Stimulated activated CD8-positive, alpha-beta memory T cell treated with anti-CD3 and anti-CD28 coated beads, Interleukin-15, amount 100 ng/mL, for 1 hour (primary cell): ENCODE measurements around the gene CD53.
A peak's percentile ranks its signal among the peaks of the same experiment; 100 is the strongest.
"Not testable (repeated sequence)": the region's sequence is repeated elsewhere in the genome, so short reads cannot be mapped to it uniquely, and the experiment has no call there.

Source experiments
- DNase-seq: peaks from one replicate; pipeline ENCODE4 v3.0.0-alpha.2; 2020; ENCODE audit warnings: low read depth

CD53 gene

GRCh38 chr1:110872745-110873720 lies at the start of gene CD53:
TSS of gene CD53 (plus strand) at chr1:110873148. CDS start at chr1:110891409, 18,261 bp downstream.
- DNase-seq: no peak

GRCh38 chr1:110824192-110824591 lies 48.8 kb upstream of the CD53 start:
- DNase-seq: no peak

GRCh38 chr1:110829955-110830553 lies 42.9 kb upstream of the CD53 start:
- DNase-seq: peak; percentile 2

- DNase-seq: not testable (repeated sequence)
Measured at GRCh38 chr1:110833779-110834178, 39.2 kb upstream of the CD53 start.

- no peak for DNase-seq
Measured at GRCh38 chr1:110846861-110847260, 26.1 kb upstream of the CD53 start.

GRCh38 chr1:110850145-110850544 lies 22.8 kb upstream of the CD53 start:
- DNase-seq: no peak

GRCh38 chr1:110850627-110851026 lies 22.3 kb upstream of the CD53 start:
- DNase-seq: no peak

GRCh38 chr1:110853135-110853534 lies 19.8 kb upstream of the CD53 start:
- DNase-seq: no peak

GRCh38 chr1:110856410-110856809 lies 16.5 kb upstream of the CD53 start:
- no peak for DNase-seq

- no peak for DNase-seq
Measured at GRCh38 chr1:110857964-110858948, 14.7 kb upstream of the CD53 start.

- no peak for DNase-seq
Measured at GRCh38 chr1:110859062-110859461, 13.9 kb upstream of the CD53 start.

GRCh38 chr1:110860174-110860573 lies 12.8 kb upstream of the CD53 start:
- no peak for DNase-seq

GRCh38 chr1:110860620-110861019 lies 12.3 kb upstream of the CD53 start:
- DNase-seq: not testable (repeated sequence)

- DNase-seq: not testable (repeated sequence)
Measured at GRCh38 chr1:110861942-110862341, 11.0 kb upstream of the CD53 start.

GRCh38 chr1:110864287-110864686 lies 8.7 kb upstream of the CD53 start:
- no peak for DNase-seq

GRCh38 chr1:110870721-110871388 lies 2.1 kb upstream of the CD53 start:
- no peak for DNase-seq

- no peak for DNase-seq
Measured at GRCh38 chr1:110872366-110872744, 593 bp upstream of the CD53 start.

- DNase-seq: no peak
Measured at GRCh38 chr1:110873856-110874255, 908 bp downstream of the CD53 start.

GRCh38 chr1:110874324-110875215 lies 1.6 kb downstream of the CD53 start:
- no peak for DNase-seq

GRCh38 chr1:110875216-110875731 lies 2.3 kb downstream of the CD53 start:
- DNase-seq: no peak
